ENCODE measurements around the gene XPO6. TPM values are rescaled to one million over a fixed set of nuclear protein-coding genes. Genes with fewer than 3 reads are reported as not detected.
"Not testable (repeated sequence)": the region's sequence is repeated elsewhere in the genome, so short reads cannot be mapped to it uniquely, and the experiment has no call there.

XPO6 gene
- total RNA-seq, 4 donors from 2014 or later = 72.9 to 251 (median 86.4) TPM

DNA sequence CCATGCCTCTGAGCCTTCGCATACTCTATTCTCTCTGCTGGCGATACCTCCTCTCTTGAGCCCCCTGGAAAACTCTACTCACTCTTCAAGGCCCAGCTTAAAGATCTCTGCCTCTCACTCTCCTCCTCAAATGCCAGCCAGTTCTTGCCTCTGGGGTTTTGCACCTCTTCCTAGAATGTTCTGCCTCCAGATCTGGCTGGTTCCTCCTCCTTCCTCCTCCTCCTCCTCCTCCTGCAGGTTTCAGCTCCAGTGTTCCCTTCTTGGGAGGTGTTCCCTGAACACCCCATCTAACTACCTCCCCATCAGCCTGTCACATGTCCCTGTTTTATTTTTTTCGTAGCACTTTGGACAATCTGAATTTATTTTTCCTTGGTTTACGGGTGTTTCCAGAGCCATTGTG lies 45.5 kb upstream of the XPO6 start:
- H3K9me3 ChIP-seq = no peaks in the 10 kb centered on the region
- no peak for TF ChIP-seq POLR2A (IDR thresholded peaks at IDR 0.05)
- TF ChIP-seq, protein P1, sequence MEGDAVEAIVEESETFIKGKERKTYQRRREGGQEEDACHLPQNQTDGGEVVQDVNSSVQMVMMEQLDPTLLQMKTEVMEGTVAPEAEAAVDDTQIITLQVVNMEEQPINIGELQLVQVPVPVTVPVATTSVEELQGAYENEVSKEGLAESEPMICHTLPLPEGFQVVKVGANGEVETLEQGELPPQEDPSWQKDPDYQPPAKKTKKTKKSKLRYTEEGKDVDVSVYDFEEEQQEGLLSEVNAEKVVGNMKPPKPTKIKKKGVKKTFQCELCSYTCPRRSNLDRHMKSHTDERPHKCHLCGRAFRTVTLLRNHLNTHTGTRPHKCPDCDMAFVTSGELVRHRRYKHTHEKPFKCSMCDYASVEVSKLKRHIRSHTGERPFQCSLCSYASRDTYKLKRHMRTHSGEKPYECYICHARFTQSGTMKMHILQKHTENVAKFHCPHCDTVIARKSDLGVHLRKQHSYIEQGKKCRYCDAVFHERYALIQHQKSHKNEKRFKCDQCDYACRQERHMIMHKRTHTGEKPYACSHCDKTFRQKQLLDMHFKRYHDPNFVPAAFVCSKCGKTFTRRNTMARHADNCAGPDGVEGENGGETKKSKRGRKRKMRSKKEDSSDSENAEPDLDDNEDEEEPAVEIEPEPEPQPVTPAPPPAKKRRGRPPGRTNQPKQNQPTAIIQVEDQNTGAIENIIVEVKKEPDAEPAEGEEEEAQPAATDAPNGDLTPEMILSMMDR (IDR thresholded peaks at IDR 0.05) = no peak
- DNase-seq = no peak
- no peak overlapping the region for H3K27ac ChIP-seq
- H3K4me1 ChIP-seq = peaks cover 0 to 7% of the 10 kb centered on the region in 2 donors
- no peaks in the 10 kb centered on the region for H3K36me3 ChIP-seq
- H3K27me3 ChIP-seq = no peaks in the 10 kb centered on the region
- H3K4me3 ChIP-seq = no peak overlapping the region
- intact Hi-C loops (cut with DNase I; ENCODE audit: low total_unique reads) = no loop called here

DNA sequence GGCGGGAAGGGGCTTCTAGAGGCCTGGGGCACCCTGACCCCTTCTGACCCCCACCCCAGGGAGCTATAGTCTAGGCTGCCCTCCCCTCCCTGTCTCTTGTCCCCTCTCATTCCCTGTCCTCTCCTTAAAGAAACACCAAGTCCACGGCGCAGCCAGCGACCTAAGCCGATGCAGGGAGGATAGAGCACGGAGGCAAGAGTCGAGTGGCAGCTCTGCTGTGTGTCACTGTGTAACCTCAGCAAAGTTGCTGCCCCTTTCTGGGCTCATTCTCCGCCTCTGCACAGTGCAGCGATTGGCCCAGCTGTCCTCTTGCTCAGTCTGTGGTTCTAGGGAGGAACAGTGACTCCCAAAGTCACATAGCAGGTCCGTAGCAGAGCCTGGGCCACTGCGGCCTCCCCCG lies 44.1 kb upstream of the XPO6 start:
- Histone ChIP-seq H3K4me3 (no peak overlapping the region), H3K36me3 (no peaks in the 10 kb centered on the region), H3K27me3 (no peaks in the 10 kb centered on the region), H3K9me3 (no peaks in the 10 kb centered on the region), H3K27ac (no peak overlapping the region), H3K4me1 (peaks cover 0 to 7% of the 10 kb centered on the region in 2 donors)
- no peak for TF ChIP-seq POLR2A (IDR thresholded peaks at IDR 0.05)
- TF ChIP-seq, protein P1 (IDR thresholded peaks at IDR 0.05) = no peak
- intact Hi-C loops (cut with DNase I; ENCODE audit: low total_unique reads) = no loop called here
- no peak for DNase-seq

DNA sequence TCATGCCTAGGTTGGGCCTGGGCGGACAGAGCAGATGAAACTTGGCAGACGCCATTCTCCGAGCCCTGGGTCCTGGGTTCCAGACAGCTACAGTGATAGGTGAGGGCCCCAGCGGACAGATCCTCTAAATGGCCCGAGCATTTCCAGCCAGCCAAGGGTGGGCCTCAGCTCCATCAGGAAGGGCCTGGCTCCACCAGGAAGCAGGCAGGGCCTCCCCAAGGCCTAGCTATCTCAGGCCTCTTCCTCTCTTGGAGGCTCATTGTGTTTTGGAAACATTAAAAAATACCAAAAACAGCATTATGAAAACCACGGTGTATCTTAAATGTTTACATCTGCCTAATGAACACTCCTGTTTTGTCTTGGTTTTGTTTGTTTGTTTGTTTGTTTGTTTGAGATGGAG lies 42.4 kb upstream of the XPO6 start:
- DNase-seq = no peak
- Histone ChIP-seq H3K9me3 (no peaks in the 10 kb centered on the region), H3K4me1 (peaks cover 0 to 7% of the 10 kb centered on the region in 2 donors), H3K27me3 (no peaks in the 10 kb centered on the region), H3K4me3 (no peak overlapping the region), H3K36me3 (no peaks in the 10 kb centered on the region), H3K27ac (no peak overlapping the region)
- intact Hi-C loops (cut with DNase I; ENCODE audit: low total_unique reads) = no loop called here
- TF ChIP-seq, protein P1 (IDR thresholded peaks at IDR 0.05) = no peak
- TF ChIP-seq POLR2A (IDR thresholded peaks at IDR 0.05) = no peak

DNA sequence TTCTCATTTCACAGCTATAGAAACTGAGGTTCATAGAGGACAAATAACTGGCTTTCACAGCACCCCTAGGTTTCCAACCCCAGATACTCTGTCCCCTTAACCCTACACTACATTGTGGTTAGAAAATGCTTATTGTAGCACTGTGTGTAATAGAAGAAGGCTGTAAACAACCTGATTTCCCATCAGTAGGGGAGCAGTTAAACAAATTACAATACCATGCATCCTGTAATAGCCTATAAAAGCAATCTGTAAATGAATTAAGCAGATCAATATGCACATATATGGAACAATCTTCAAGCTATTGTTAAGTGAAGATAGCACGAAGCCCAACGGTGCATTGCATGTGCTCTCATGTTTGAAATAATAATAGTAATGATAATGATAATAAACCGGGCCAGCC lies 39.2 kb upstream of the XPO6 start:
- TF ChIP-seq POLR2A (IDR thresholded peaks at IDR 0.05) = no peak
- TF ChIP-seq, protein P1 (IDR thresholded peaks at IDR 0.05) = no peak
- no peak overlapping the region for H3K4me3 ChIP-seq
- no peaks in the 10 kb centered on the region for H3K36me3 ChIP-seq
- H3K4me1 ChIP-seq = no peaks in the 10 kb centered on the region
- H3K27me3 ChIP-seq = no peaks in the 10 kb centered on the region
- H3K9me3 ChIP-seq = no peaks in the 10 kb centered on the region
- intact Hi-C loops (cut with DNase I; ENCODE audit: low total_unique reads) = no loop called here
- no peak overlapping the region for H3K27ac ChIP-seq
- DNase-seq = no peak

DNA sequence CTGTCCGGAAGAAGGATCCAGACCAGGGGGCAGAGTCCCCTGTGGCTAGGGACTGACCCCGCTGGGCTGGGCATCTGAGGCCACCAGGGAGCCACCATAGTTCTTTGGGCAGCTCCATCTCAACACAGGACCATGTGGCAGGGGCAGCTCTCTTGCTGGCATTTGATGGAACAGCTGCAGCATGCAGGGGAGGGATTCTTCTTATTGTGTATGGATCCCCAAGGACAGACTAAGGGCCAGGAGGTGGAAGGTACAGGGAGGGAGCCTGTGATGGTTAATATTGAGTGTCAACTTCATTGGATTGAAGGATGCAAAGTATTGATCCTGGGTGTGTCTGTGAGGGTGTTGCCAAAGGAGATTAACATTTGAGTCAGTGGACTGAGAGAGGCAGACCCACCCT lies 37.7 kb upstream of the XPO6 start:
- H3K36me3 ChIP-seq; H3K4me3 ChIP-seq; H3K27ac ChIP-seq; H3K9me3 ChIP-seq; H3K4me1 ChIP-seq; intact Hi-C loops (cut with DNase I; ENCODE audit: low total_unique reads); H3K27me3 ChIP-seq; DNase-seq: not testable (repeated sequence)

DNA sequence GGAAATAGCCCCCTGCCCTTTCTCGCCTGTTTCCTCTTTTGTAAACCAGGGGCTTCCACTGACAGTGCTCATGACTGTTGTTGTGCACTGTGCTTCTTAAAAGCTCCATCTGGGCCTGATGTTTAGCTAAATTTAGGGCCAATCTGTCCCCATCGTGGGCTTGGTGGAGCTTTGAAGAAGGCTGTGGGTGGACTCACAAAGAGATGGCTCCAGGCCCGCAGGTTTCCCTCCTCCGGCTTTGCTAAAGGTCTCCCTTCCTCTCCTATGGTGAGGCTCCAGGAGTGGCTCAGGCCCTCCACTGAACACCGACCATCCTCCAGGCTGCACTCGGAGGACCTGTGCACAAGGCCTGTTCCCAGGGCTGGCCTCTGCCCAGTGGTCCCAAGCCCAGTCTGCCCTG lies 30.2 kb upstream of the XPO6 start:
- Histone ChIP-seq H3K9me3 (no peaks in the 10 kb centered on the region), H3K27ac (no peak overlapping the region), H3K4me3 (no peak overlapping the region), H3K27me3 (no peaks in the 10 kb centered on the region), H3K4me1 (no peaks in the 10 kb centered on the region), H3K36me3 (no peaks in the 10 kb centered on the region)
- TF ChIP-seq, protein P1 (IDR thresholded peaks at IDR 0.05) = no peak
- no peak for TF ChIP-seq POLR2A (IDR thresholded peaks at IDR 0.05)
- DNase-seq = no peak
- intact Hi-C loops (cut with DNase I; ENCODE audit: low total_unique reads) = no loop called here
